ENCODE results near the gene CELA1.
"Not testable (repeated sequence)": the region's sequence is repeated elsewhere in the genome, so short reads cannot be mapped to it uniquely, and the experiment has no call there.

CELA1 gene

GRCh38 chr12:51293696-51294095 is 52.8 kb downstream of the CELA1 start:
- no peak for TF ChIP-seq ZNF274 (IDR thresholded peaks at IDR 0.05; ENCODE audit: low read depth, low read length)
- H3K4me3 ChIP-seq (ENCODE audit: low read length): no peak overlapping the region

GRCh38 chr12:51291603-51292513 is 54.6 kb downstream of the CELA1 start:
- not testable (repeated sequence) for H3K4me3 ChIP-seq (ENCODE audit: low read length)

GRCh38 chr12:51285843-51286242 is 60.6 kb downstream of the CELA1 start:
- TF ChIP-seq ZNF274 (IDR thresholded peaks at IDR 0.05; ENCODE audit: low read depth, low read length): no peak

GRCh38 chr12:51281202-51281924 is 65.1 kb downstream of the CELA1 start:
- no peak for TF ChIP-seq ZNF274 (IDR thresholded peaks at IDR 0.05; ENCODE audit: low read depth, low read length)
- no peak overlapping the region for H3K4me3 ChIP-seq (ENCODE audit: low read length)

More at GRCh38 chr12:51285843-51286242, 60.6 kb downstream of the CELA1 start:
- H3K4me3 ChIP-seq (ENCODE audit: low read length): no peak overlapping the region
